NCI-H345 treated with DMSO at 0.1 percent for 48 hours (cell line): ENCODE results near the gene COX17.
A peak's percentile ranks its signal among the peaks of the same experiment; 100 is the strongest.
"Not testable (repeated sequence)": the region's sequence is repeated elsewhere in the genome, so short reads cannot be mapped to it uniquely, and the experiment has no call there.

Experiments used
- DNase-seq: peaks from one replicate; lab custom pipeline; 2025; ENCODE audit not compliant: unreplicated experiment; lab: John Stamatoyannopoulos, UW

The COX17 gene, protein sequence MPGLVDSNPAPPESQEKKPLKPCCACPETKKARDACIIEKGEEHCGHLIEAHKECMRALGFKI

DNA sequence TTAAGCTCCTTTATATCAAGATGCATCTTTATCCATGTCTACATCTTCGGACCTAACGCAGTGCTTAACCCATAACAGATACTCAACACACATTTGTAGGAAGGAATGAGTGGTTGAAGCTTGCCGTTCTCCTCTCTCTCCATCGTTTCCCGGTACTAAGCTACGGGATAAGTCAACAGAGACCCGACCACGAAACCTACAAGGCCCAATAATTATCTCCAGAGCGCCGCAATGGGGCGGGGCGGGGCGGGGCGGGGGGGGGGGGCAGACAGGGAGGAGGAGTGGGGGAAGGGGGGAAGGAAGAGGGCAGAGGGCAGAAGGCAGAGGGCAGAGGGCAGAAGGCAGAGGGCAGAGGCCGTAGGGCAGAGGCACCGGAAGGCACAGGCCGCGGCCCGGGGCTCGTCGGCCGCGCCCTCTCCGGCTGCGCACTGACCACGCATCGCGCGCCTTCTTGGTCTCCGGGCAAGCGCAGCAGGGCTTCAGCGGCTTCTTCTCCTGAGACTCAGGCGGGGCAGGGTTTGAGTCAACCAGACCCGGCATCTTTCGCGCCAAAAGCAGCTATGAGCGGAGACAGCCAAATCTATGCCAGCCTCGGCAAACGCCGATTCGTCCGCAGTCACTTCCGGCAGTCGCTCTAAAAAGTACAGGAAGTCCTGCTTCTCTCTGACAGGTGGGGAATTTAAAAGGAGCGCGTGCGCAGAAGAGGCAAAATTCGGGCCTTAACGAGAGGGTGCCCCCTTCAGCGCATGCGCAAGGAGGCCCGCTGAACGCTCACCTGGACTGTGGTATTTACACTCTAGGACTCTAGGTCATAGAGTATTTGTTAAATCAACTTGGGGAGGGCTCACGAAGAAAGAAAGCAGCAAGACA, at the start of gene COX17:
Gene COX17 (minus strand): TSS at position 636 of the 870 bp plus-strand sequence. CDS start 96 bp downstream, at position 540.
- peak; percentile 77 for DNase-seq

GRCh38 chr3:119726909-119727308, 49.7 kb upstream of the COX17 start:
- DNase-seq = no peak

DNA sequence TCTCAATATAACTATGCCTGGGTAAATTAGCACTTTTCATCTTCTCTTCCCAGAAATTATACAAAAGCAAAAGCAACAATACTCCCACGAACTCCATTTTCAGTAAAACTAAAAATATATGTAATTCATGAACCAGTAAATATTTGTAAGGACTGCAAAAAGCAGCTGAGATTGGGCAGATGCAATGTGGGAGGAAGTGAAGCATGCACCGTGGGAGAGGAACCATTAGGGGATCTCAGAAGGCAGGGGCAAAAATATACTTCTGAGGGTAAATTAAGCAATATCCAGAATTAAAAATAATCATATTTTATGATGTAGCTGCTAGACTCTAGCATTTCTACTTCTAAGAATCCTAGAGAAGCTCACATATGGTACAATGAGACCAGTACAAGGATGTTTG, 45.8 kb upstream of the COX17 start:
- DNase-seq = no peak

GRCh38 chr3:119717520-119717919, 40.3 kb upstream of the COX17 start:
- no peak for DNase-seq

- DNase-seq = no peak
These were observed 39.8 kb upstream of the COX17 start for GRCh38 chr3:119716998-119717397.

GRCh38 chr3:119715105-119715504, 37.9 kb upstream of the COX17 start:
- DNase-seq = no peak

- no peak for DNase-seq
These were observed 26.8 kb upstream of the COX17 start for GRCh38 chr3:119703820-119704531.

- peak; percentile 52 for DNase-seq
These were observed 25.6 kb upstream of the COX17 start, which contains the start of gene CFAP91 for GRCh38 chr3:119702530-119703527. TSS of gene CFAP91 (plus strand) at chr3:119703022. CDS start at chr3:119703099, 77 bp downstream.

GRCh38 chr3:119700920-119701734, 23.9 kb upstream of the COX17 start:
- DNase-seq = no peak

DNA sequence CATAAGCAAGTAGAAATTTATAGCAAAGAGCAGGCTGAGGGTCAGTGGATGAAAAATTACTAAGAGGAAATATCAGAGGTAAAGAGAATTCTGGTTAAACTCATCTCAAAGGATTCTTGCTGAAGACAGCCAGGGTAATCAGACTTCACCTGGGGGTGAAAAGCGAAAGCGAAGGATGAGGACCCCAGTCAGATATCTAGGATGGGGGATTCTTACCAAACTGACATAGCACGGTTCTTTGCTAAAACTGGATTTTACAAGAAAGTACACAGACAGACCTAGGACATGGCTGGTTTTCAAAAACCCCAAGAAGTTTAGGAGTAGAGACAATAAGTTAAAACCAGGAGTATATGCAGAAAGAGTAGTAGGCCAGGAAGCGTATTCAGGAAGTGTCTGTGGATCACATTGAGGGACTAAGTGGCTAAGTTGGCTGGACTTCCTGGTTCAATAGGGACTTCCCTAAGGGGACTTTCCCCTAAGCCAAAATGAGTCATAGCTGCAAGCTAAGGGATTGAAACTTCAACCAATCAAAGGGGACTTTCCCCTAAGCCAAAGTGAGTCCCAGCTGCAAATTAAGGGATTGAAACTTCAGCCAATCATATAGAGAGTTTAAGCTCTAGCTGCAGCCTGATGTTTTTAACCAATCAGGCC, 23.2 kb upstream of the COX17 start:
- no peak for DNase-seq

GRCh38 chr3:119697394-119697793, 20.2 kb upstream of the COX17 start:
- DNase-seq = no peak

GRCh38 chr3:119695480-119695879, 18.3 kb upstream of the COX17 start:
- no peak for DNase-seq

DNA sequence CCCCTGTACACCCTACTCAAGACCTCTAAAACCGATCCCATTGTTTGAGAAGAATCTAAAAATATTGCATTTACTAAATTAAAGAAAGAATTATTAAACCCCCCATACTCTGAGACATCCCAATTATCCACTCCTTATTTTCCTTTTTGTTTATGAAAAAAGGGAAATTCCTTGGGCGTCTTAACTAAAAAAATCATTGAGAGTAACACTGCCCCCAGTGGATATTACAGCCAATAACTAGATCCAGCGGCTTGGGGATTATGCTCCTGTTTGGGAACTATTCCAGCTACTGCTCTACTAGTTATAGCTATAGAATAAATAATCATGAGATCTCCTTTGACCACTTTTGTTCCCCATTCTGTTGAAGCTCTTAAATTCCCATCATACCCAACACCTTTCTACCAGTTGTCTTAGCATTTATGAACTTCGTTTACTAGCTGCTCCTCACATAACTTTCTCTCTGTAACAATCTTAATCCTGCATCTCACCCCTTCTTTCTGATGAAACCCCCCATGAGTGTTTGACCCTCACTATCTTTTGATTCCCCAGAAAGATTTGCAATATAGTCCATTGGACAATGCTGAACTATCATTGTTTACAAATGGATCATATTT, 12.9 kb upstream of the COX17 start:
- no peak for DNase-seq

DNA sequence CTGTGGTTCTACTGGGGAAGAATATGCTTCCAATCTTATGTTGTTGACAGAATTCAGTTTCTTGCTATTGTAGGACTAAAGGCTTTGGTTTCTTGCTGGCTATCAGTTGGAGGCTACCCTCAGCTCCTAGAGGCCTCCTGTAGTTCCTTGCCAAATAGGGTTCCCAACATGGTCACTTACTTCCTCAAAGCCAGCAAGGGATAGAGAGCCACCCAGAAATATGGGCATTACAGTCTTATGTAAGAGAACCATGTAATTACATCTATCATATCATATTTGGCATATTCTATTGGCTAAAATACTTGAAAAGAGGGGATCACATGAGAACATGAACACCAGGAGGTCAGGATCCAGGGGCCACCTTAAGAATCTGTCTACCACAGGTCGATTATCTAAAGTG, 6.2 kb upstream of the COX17 start:
- DNase-seq = no peak

DNA sequence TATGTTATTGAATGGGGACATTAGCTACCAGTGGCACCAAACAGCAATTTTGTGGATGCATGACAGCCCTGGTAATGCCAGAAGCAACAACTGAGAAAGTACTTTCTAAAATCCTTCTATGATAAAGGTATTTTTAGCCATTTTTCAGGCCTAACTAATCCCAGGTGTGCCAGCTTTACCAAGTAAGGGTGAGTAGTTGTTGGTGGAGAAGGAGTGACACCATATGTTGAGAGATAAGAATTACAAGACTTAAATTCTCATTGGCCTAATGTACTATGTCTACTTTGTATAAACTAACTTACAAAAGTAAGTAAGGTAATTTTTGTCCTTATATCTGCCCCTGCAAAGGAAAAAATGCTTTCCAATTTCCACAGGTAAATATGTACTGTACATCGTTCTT, 4.1 kb upstream of the COX17 start:
- no peak for DNase-seq

DNA sequence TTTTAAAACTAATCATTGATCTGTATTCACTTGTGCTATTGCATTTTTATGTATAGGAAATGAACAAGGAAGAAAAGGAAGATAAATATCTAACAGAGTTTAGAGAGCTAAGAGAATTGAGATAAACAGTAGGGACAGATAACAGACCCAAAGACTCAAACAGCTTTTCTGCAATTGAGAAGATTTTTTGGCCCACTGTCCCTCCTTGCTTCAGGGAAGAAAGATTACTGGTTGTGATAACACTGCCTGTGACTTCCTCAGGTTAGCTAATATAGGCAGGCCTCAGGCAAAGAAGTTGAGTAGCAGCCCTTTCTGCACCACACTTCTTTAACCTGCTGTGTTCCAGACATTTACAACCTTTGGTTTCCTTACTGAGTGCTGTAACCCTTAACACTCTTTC, 2.7 kb upstream of the COX17 start:
- DNase-seq = no peak

DNA sequence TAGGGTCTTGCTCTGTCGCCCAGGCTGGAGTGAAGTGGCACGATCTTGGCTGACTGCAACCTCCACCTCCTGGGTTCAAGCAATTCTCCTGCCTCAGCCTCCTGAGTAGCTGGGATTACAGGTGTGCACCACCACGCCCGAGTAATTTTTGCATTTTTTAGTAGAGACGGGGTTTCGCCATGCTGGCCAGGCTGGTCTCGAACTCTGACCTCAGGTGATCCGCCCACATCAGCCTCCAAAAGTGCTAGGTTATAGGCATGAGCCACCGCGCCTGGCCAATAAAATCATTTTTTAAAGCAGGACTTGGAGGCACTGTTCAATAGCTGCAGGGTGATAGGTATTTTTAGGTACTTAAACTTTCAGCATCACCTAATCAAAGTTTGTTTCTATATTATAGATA, 1.0 kb upstream of the COX17 start:
- DNase-seq = not testable (repeated sequence)

GRCh38 chr3:119677641-119677934, 382 bp upstream of the COX17 start:
- no peak for DNase-seq

DNA sequence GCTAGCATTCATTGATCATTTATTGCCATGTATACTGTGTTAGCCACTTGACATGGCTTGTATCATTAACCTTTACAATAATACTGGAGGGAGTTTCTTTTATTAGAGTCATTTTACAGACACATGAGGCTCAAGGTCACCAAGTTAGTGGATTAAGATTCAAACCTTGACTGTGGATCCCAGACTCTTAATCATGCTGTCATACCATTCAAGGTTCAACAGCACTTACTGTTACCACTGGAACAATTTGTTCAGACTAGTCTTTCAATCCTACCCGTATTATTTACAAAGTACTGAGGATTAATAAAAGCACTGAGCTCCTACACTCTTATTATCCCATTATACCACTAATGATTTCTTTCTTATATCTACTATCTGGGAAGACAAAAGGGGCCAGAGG, 1.2 kb downstream of the COX17 start:
- DNase-seq = no peak
